ENCODE measurements around the gene ANKRD6.

The ANKRD6 gene

GRCh38 chr6:89509777-89510281, 76.9 kb downstream of the ANKRD6 start:
- no peak for DNase-seq (ENCODE audit: low spot score)

- no peak for DNase-seq (ENCODE audit: low spot score)
Observed at GRCh38 chr6:89510393-89510792, 77.4 kb downstream of the ANKRD6 start.

GRCh38 chr6:89518352-89519055, 85.6 kb downstream of the ANKRD6 start:
- DNase-seq (ENCODE audit: low spot score): no peak

- DNase-seq (ENCODE audit: low spot score): no peak
Observed at GRCh38 chr6:89520736-89521135, 87.8 kb downstream of the ANKRD6 start.

DNA sequence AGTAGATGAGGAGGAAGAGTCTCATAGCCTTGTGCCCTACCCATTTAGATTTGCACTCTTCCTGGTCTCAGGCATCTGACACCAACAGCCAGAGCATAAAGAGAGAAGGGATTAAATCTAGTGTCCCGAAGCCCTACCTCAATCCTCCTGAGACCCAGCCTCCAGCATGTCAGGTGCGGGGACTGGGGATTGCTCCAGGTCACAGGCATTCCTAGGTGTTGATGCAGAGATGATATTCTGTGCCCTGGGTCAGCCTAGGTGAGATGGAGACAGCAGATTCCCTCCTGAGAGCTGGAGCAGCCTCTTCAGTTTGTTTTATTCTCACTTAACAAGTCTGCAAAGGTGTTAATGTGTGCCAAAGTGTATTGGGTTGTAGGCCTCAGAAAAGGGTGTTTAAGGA, 89.8 kb downstream of the ANKRD6 start:
- DNase-seq (ENCODE audit: low spot score): no peak

DNA sequence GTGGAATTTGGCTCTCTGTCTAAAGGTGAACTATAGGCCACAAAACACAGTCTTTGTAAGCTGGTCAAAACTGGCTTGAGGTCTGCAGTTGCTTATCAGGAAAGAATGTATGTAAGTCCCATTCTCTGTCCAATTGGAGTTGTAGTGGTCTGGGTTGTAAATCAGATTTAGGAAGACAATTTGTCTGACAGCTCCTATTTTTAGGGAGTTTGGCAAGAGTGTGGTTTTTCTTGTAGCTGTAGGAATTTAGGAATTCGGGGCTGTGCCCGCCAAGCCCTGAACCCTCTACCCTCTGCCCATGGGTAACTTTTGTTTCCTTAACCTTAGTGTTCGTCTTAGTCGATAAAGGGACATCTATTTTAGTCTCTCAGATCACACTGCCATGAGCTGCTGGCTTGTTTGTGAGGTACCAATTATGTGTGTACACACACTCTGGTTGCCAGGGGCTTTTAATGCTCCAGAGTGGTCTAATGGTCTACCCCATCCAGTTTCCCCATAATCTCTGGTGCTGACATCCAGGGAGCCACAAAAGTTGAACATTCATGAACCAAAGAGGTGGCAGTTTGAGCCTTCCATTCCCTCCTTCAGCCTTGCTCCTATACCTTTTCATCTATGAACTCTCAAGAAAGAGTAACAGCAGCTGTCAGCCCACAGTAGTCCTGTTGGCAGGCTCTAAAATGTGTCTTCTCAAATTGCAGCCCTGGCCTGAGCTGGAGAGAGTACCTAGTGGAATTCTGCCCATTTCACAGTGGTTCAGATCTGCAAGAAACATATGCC, 93.0 kb downstream of the ANKRD6 start:
- DNase-seq (ENCODE audit: low spot score): no peak

DNA sequence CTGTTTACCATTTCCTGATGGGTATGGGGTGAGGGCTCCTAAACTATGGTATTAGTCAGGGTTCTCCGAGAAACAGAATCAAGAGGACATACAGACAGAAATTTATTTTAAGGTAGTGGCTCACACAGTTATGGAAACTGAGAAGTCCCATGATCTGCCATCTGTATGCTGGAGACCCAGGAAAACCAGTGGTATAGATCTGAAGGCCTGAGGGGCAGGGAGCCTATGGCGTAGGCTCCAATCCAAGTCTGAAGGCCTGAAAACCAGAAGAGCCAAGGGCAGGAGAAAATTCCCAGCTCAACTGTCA, 93.6 kb downstream of the ANKRD6 start:
- no peak for DNase-seq (ENCODE audit: low spot score)

GRCh38 chr6:89527634-89528033, 94.7 kb downstream of the ANKRD6 start:
- DNase-seq (ENCODE audit: low spot score): no peak

DNA sequence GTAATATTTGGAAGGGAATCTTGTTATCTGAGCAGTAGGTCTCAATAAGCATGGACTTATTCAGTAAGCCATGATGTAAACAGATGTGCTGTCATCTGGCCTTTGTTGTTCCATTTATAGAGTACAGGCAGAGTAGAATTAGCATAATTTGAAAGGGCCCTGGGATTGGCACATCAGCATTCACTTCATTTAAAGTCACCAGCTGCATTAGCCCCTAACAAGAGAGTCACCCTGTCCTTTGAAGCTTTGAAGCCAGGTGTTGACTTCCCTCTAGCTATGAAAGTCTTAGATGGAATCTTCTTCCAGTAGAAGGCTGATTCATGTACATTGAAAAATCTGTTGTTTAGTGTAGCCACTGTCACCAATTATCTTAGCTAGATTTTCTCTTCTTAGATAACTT, 95.9 kb downstream of the ANKRD6 start:
- no peak for DNase-seq (ENCODE audit: low spot score)

- no peak for DNase-seq (ENCODE audit: low spot score)
Observed at GRCh38 chr6:89530982-89531381, 98.0 kb downstream of the ANKRD6 start.

GRCh38 chr6:89536231-89536630, 103.3 kb downstream of the ANKRD6 start:
- no peak for DNase-seq (ENCODE audit: low spot score)

DNA sequence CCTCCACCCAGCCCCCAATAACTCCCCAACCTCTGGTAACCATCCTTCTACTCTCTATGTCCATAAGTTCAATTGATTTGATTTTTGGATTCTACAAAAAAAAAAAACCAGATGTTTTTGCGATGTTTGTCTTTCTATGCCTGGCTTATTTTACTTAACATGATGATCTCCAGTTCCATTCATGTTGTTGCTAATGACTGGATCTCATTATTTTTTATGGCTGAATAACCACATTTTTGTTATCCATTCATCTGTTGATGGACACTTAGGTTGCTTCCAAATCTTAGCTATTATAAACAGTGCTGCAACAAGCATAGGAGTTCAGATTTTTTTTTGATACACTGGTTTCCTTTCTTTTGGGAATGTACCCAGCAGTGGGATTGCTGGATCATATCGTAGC, 106.8 kb downstream of the ANKRD6 start:
- no peak for DNase-seq (ENCODE audit: low spot score)

DNA sequence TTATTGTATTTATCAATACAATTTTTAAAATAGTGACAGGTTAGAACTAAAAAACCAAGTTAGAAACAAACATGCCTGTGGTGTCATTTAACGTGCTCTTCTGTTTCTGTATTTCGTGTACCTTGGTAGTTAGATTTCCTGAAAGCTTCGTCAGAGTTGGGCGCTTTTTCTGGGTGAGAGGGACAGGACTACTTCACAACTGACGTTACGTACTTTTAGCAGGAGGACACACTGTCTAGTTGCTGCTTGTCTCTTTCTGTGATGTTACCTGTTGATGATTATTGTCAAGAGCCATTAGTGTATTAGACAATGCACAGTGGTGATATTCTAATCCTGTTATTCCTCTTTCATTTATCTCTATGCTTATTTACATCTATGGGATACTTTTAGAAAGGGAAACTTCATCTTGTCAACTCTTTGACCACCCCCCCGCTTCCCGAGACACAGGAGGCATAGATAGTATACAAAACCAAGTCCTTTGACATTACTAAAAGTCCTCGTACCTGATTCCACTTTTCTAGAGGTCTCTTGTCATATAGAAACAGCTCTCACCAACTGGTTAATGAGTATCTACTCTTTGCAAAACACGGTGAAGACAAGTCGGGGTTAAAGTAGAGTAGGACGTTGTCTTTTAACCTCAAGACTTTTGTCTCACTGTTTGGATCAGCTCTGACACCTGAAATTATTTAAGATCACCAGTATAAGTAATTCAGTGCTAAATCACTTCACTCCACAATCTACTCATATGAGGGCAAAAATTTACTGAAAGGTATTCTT, 109.3 kb downstream of the ANKRD6 start:
- DNase-seq (ENCODE audit: low spot score): no peak

- no peak for DNase-seq (ENCODE audit: low spot score)
Observed at GRCh38 chr6:89542866-89543265, 109.9 kb downstream of the ANKRD6 start.

DNA sequence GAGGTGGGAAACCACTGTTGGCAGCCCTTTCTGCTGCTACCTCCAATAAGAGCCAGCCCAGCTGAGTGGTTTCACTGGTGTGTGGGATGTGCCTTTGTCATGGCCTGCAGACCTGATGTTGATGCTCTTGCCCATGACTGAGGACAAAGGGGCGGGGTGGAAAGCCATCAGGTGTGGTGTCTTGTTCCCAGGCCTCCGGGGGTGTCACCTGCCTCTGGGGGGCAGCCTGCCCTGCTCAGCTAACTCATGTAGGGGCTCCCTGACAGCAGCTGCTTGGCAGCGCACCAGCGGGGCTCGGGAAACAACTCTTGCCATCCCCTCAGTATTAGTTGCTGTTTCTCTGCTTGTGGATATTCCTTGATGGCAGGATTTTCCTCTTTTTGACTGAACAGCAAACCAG, 114.3 kb downstream of the ANKRD6 start:
- DNase-seq (ENCODE audit: low spot score): no peak

DNA sequence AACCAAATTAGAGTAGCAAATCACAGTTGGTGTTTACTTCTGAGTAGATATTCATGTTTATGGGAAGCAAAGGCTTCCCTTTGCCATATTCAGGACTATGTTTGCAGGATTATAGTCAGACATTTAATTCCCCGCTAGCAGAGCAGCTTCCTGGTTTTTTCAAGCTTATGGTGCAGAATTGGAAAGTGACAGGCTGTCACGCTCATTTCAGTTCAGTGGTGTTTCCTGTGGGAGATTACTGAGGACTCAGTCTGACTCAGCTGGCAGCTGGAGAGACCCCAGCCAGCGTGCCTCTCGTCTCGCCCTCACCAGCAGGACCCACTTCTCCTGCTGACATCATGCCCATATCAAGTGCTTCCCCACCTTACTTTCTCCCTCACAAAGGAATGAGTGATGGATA, 120.5 kb downstream of the ANKRD6 start:
- no peak for DNase-seq (ENCODE audit: low spot score)

DNA sequence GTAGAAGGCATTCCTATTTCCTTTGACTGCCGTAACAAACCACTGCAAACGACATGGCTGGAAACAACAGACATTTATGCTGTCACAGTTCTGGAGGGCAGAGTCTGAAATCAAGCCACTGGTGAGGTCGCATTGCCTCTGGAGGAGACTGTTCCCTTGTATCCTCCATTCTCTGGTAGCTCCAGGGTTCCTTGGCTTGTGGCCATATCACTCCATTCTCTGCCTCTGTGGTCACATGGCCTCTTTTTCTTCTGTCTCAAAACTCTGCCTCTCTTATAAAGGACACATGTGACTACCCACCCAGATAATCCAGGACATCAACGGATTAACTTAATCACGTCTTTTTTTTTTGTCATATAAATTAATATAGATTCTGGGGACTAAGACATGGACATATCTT, 121.2 kb downstream of the ANKRD6 start:
- no peak for DNase-seq (ENCODE audit: low spot score)

- DNase-seq (ENCODE audit: low spot score): no peak
Observed at GRCh38 chr6:89555031-89555430, 122.1 kb downstream of the ANKRD6 start.

DNA sequence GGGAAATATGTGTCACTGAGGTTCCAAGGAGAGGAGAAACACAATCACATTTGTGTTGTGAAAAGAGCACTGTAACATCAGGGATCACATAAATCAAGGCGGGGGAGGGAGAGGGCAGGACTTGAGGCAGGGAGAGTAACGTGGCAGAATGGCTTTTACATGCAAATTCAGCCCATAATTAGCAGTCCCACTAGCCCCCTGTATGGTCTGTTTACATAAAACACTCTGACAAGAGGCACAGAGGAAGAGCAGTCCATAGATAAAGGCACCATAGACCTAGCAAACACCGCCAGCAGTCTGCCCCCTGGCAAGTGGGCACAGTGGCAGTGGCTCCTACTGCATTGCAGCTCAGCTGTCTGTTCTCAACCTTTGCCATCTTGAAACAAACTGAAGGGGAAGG, 122.9 kb downstream of the ANKRD6 start:
- no peak for DNase-seq (ENCODE audit: low spot score)

DNA sequence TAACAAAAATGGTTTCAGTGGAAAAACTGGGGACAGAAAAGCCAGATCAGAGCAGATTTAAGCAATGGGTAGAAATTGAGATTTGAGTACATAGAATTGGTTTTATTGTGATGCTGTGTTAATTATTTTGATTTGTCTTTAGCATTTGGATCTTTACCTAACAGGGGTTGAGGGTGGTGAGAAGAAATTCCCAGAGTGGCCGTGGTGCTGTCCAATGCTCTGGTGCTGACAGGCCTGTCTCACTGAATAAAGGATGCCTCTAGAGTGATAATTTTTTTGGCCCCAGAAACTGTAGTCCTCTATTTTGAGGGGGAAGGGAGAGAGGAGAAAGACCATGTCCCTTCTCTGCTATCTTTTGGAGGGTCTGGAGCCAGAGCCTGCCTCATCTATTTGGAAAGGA, 126.5 kb downstream of the ANKRD6 start:
- DNase-seq (ENCODE audit: low spot score): no peak

DNA sequence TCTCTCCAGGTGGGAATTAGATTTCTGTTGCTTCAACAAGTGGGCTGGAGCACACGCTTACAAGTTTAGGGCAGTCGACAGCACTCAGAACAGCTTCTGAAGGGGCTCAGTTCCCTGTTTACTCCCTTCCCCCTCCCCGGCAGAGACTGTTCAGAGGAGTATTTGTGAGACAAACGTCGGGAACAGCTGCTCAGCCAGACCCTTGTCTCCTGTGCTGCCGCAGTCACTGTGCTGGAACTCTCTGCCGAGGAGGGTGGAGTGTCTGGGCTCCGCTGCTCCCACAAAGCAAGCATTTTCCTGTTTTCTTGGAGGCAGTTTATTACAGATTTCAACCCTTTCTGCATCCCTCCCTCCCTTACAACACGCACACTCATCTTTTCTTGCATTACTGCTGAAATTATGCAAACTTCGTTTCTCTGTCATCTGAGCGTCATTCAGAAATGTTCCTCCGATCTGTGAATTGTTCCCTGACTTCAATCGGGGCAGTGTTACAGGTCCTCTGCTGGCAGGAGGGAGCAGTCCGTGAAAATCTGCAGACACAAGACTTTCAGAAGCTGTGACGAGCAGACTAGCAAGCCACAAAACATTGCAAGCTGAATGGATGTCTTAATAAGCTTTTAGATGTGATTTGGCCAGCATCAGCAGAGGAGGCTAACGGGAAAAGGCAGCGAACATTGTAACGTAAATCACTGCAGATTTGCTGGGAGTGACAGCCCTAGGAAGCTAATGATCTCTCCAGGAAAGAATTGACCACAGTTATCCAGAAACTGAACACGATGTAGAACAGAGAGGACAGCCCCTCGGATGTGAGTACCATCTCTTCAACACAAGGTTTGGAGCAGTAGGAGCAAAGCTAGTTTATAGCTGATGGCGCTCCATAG, 129.4 kb downstream of the ANKRD6 start:
- DNase-seq (ENCODE audit: low spot score): no peak

- no peak for DNase-seq (ENCODE audit: low spot score)
Observed at GRCh38 chr6:89563866-89564265, 130.9 kb downstream of the ANKRD6 start.

Measured in kidney capillary endothelial cell (primary cell).